ENCODE data around the gene KANK4. TPM values are rescaled to one million over a fixed set of nuclear protein-coding genes. Genes with fewer than 3 reads are reported as not detected.

The KANK4 gene
- total RNA-seq, 2 donors from 2014 or later, result 0.46 to 0.70 TPM

- Histone ChIP-seq H3K27me3 (ENCODE audit: control insufficient read depth, insufficient read depth, low read length, poor library complexity, severe bottlenecking) (no peaks in the 10 kb centered on the region), H3K4me1 (ENCODE audit: control insufficient read depth, insufficient read depth, low read length) (no peaks in the 10 kb centered on the region), H3K9me3 (ENCODE audit: control insufficient read depth, low read length) (no peaks in the 10 kb centered on the region), H3K36me3 (ENCODE audit: control insufficient read depth, insufficient read depth, low read length) (no peaks in the 10 kb centered on the region), H3K4me3 (ENCODE audit: low read length) (no peak overlapping the region), H3K27ac (ENCODE audit: low read depth, low read length) (no peak overlapping the region), H3K9ac (ENCODE audit: extremely low read depth, low read length, poor library complexity, severe bottlenecking) (no peak overlapping the region)
- H3K9me3 Mint-ChIP-seq, result no peaks in the 10 kb centered on the region
- H3K4me3 Mint-ChIP-seq, result no peak overlapping the region
- TF ChIP-seq, protein P1, sequence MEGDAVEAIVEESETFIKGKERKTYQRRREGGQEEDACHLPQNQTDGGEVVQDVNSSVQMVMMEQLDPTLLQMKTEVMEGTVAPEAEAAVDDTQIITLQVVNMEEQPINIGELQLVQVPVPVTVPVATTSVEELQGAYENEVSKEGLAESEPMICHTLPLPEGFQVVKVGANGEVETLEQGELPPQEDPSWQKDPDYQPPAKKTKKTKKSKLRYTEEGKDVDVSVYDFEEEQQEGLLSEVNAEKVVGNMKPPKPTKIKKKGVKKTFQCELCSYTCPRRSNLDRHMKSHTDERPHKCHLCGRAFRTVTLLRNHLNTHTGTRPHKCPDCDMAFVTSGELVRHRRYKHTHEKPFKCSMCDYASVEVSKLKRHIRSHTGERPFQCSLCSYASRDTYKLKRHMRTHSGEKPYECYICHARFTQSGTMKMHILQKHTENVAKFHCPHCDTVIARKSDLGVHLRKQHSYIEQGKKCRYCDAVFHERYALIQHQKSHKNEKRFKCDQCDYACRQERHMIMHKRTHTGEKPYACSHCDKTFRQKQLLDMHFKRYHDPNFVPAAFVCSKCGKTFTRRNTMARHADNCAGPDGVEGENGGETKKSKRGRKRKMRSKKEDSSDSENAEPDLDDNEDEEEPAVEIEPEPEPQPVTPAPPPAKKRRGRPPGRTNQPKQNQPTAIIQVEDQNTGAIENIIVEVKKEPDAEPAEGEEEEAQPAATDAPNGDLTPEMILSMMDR (conservative IDR thresholded peaks at IDR 0.05), result no peak
- H3K36me3 Mint-ChIP-seq (ENCODE audit: low read depth), result no peaks in the 10 kb centered on the region
- no peak for DNase-seq
- H3K4me1 Mint-ChIP-seq, result peaks cover 1% of the 10 kb centered on the region
- WGBS, 2 experiments (ENCODE audit: insufficient coverage in 1 of 2, insufficient read length in 1 of 2), result 83 to 85% methylated on average over 1 to 6 of the region's 6 CpGs
- no peak overlapping the region for H3K27ac Mint-ChIP-seq
- H3K27me3 Mint-ChIP-seq (ENCODE audit: insufficient read depth), result peaks cover 5% of the 10 kb centered on the region
Measured at GRCh38 chr1:62295921-62296491, 23.2 kb downstream of the KANK4 start.

DNA sequence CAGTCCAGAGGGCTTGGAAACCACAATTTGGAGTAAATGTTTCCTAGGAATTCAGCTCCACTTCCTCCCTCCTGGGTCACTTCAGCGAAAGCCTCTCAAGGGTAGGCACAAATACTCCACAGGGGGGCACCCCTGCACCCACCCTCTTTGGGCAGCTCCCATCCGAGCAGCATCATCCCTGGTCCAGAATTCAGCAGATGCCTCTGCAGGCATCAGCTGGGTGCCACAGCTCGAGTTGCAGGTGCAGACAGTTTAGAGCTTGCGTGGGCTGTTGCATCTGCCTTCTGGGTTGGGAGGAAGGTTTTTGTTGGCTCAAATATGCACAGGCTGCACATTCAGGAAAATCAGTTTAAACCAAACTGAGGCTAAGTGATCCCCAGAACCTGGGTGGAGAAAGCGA is 25.0 kb downstream of the KANK4 start:
- Histone ChIP-seq H3K27ac (ENCODE audit: low read depth, low read length) (no peak overlapping the region), H3K9me3 (ENCODE audit: control insufficient read depth, low read length) (no peaks in the 10 kb centered on the region), H3K36me3 (ENCODE audit: control insufficient read depth, insufficient read depth, low read length) (no peaks in the 10 kb centered on the region), H3K27me3 (ENCODE audit: control insufficient read depth, insufficient read depth, low read length, poor library complexity, severe bottlenecking) (no peaks in the 10 kb centered on the region), H3K9ac (ENCODE audit: extremely low read depth, low read length, poor library complexity, severe bottlenecking) (no peak overlapping the region), H3K4me3 (ENCODE audit: low read length) (no peak overlapping the region), H3K4me1 (ENCODE audit: control insufficient read depth, insufficient read depth, low read length) (no peaks in the 10 kb centered on the region)
- peak; percentile 82 for DNase-seq
- Mint-ChIP-seq H3K27ac (no peak overlapping the region), H3K4me3 (no peak overlapping the region), H3K4me1 (peaks cover 1% of the 10 kb centered on the region), H3K36me3 (ENCODE audit: low read depth) (no peaks in the 10 kb centered on the region), H3K9me3 (no peaks in the 10 kb centered on the region), H3K27me3 (ENCODE audit: insufficient read depth) (peaks cover 5% of the 10 kb centered on the region)
- 61 to 66% methylated on average over 3 to 5 of the region's 5 CpGs for WGBS, 2 experiments (ENCODE audit: insufficient coverage in 1 of 2, insufficient read length in 1 of 2)
- TF ChIP-seq, protein P1 (conservative IDR thresholded peaks at IDR 0.05), result peak; percentile 58

DNA sequence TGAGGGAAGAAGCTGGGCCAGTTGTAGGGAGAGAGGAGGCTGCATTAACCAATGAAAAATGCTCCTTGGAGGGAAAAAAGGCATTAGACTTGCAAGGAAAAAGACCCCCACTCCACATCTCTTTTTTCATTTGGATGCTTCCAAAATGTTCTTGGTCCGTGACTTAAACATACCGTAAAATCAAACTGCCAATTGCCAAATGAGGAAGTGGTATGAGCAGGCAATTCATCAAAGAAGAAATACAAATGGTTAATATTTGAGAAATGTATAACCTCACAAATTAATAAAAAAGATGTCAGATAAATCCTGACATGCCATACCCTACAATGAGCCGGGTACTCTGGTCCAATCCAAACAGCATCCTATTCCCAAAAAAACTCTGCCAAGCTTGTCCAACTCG is 30.6 kb downstream of the KANK4 start:
- Histone ChIP-seq H3K27me3 (ENCODE audit: control insufficient read depth, insufficient read depth, low read length, poor library complexity, severe bottlenecking) (no peaks in the 10 kb centered on the region), H3K36me3 (ENCODE audit: control insufficient read depth, insufficient read depth, low read length) (no peaks in the 10 kb centered on the region), H3K27ac (ENCODE audit: low read depth, low read length) (peak overlapping the region; percentile 7), H3K4me3 (ENCODE audit: low read length) (no peak overlapping the region), H3K9ac (ENCODE audit: extremely low read depth, low read length, poor library complexity, severe bottlenecking) (no peak overlapping the region), H3K9me3 (ENCODE audit: control insufficient read depth, low read length) (no peaks in the 10 kb centered on the region), H3K4me1 (ENCODE audit: control insufficient read depth, insufficient read depth, low read length) (peaks cover 26% of the 10 kb centered on the region)
- TF ChIP-seq, protein P1 (conservative IDR thresholded peaks at IDR 0.05), result no peak
- Mint-ChIP-seq H3K9me3 (no peaks in the 10 kb centered on the region), H3K4me3 (no peak overlapping the region), H3K27me3 (ENCODE audit: insufficient read depth) (peaks cover 31% of the 10 kb centered on the region), H3K4me1 (peaks cover 33% of the 10 kb centered on the region), H3K36me3 (ENCODE audit: low read depth) (no peaks in the 10 kb centered on the region), H3K27ac (no peak overlapping the region)
- 93% methylated on average over 4 of the region's 4 CpGs; no CpG with 5 or more reads in 1 of the 2 experiments for WGBS, 2 experiments (ENCODE audit: insufficient coverage in 1 of 2, insufficient read length in 1 of 2)
- DNase-seq, result no peak

Measured in endodermal cell (in vitro differentiated cells).